HCT116 (cell line): ENCODE data around the gene AOPEP. TPM values are rescaled to one million over a fixed set of nuclear protein-coding genes. Genes with fewer than 3 reads are reported as not detected.

Experiments used
- ATAC-seq: fragments of 200-7000 bp; cut with Tn5 transposase; 2 replicates; pipeline ENCODE4 v1.9.1; 2020; ENCODE audit warnings: mild to moderate bottlenecking, moderate library complexity
- BruUV-seq: library from RNA; stranded (reverse); fragments of 400-500 nt; replicated peaks from 2 replicates; lab custom pipeline; 2021; lab: Mats Ljungman, UMichigan
- CTCF ChIA-PET: fragments of 300-600 bp; sonication (Branson Sonifier 250); formaldehyde crosslinking; loops from one replicate; lab custom pipeline; 2021; ENCODE audit warnings: antibody characterized with exemption; lab: Charles Lee
- POLR2A ChIA-PET: fragments of 300-600, 350-600 bp; sonication (Branson Sonifier 250); formaldehyde crosslinking; loops from one replicate; lab custom pipeline; 2021; ENCODE audit warnings: antibody characterized with exemption; lab: Charles Lee
- RAD21 ChIA-PET, 2 experiments: fragments of 300-600 bp; sonication (Branson Sonifier 250); formaldehyde crosslinking; loops; one replicate each; lab custom pipeline; 2023; ENCODE audit warnings: low total read pairs in 2 of 2; ENCODE audit not compliant: uncharacterized antibody in 2 of 2, unreplicated experiment in 2 of 2, low non-redundant PET in 1 of 2; lab: Charles Lee
- DNase-seq: peaks from one replicate; pipeline ENCODE4 v3.0.0-alpha.2; 2010; ENCODE audit warnings: low read depth, low spot score
- H2AFZ ChIP-seq: fragments of 200-600 bp; shearing (Covaris generic), sonication (generic); 2 replicates; pipeline ENCODE4 v1.6.1; 2017; ENCODE audit warnings: low read depth, mixed run types, mixed read lengths, antibody characterized with exemption, low read length; ENCODE audit not compliant: poor library complexity, severe bottlenecking
- H3K27ac ChIP-seq: 2 replicates; pipeline ENCODE4 v1.5.1; 2012; ENCODE audit warnings: low read depth, low read length
- H3K27me3 ChIP-seq: fragments of 200-600 bp; sonication (generic); 2 replicates; pipeline ENCODE4 v1.6.1; 2016; ENCODE audit warnings: mixed run types, low read length, mixed read lengths; ENCODE audit not compliant: insufficient read depth
- H3K36me3 ChIP-seq, 2 experiments: fragments of 200-500 bp in 1 of 2; fragments of 200-600 bp in 1 of 2; sonication (Bioruptor generic) in 1 of 2; sonication (generic) in 1 of 2; 2 replicates each; pipeline versions ENCODE4 v1.5.1 to v1.6.1; 2014 to 2016; ENCODE audit warnings: low read length in 2 of 2, inconsistent platforms in 1 of 2, mixed read lengths in 1 of 2, mixed run types in 1 of 2; ENCODE audit not compliant: insufficient read depth in 2 of 2, control insufficient read depth in 1 of 2
- H3K4me1 ChIP-seq, 2 experiments: fragments of 200-600 bp in 1 of 2; sonication (generic) in 1 of 2; 2 replicates each; pipeline versions ENCODE4 v1.5.1 to v1.6.1; 2012 to 2017; ENCODE audit warnings: low read length in 2 of 2, inconsistent platforms in 1 of 2, mild to moderate bottlenecking in 1 of 2, mixed read lengths in 1 of 2, mixed run types in 1 of 2, moderate library complexity in 1 of 2; ENCODE audit not compliant: insufficient read depth in 2 of 2, control insufficient read depth in 1 of 2
- H3K4me2 ChIP-seq: fragments of 200-600 bp; sonication (generic); 2 replicates; pipeline ENCODE4 v1.6.1; 2017; ENCODE audit warnings: mixed run types, low read length, mixed read lengths
- H3K4me3 ChIP-seq, 2 experiments: fragments of 200-600 bp in 1 of 2; sonication (generic) in 1 of 2; replicated peaks in 1 of 2; 2 replicates each; pipeline ENCODE4 v1.5.1; 2011 to 2016; ENCODE audit warnings: low read length in 2 of 2, control low read depth in 1 of 2, low read depth in 1 of 2, mild to moderate bottlenecking in 1 of 2, mixed read lengths in 1 of 2, mixed run types in 1 of 2
- H3K79me2 ChIP-seq: fragments of 200-600 bp; sonication (generic); 2 replicates; pipeline ENCODE4 v1.6.1; 2017; ENCODE audit warnings: mild to moderate bottlenecking, mixed run types, low read length, moderate library complexity, mixed read lengths; ENCODE audit not compliant: insufficient read depth
- H3K9ac ChIP-seq: fragments of 200-600 bp; sonication (generic); 2 replicates; pipeline ENCODE4 v1.6.1; 2016; ENCODE audit warnings: low read length, mixed read lengths
- H3K9me2 ChIP-seq: fragments of 200-600 bp; sonication (generic), shearing (Covaris generic); 2 replicates; pipeline ENCODE4 v1.6.1; 2017; ENCODE audit warnings: mixed run types, mild to moderate bottlenecking, moderate library complexity; ENCODE audit not compliant: insufficient read depth
- H3K9me3 ChIP-seq, 2 experiments: fragments of 200-500 bp in 1 of 2; fragments of 200-600 bp in 1 of 2; sonication (Bioruptor generic) in 1 of 2; sonication (generic) in 1 of 2; 2 replicates each; pipeline ENCODE4 v1.6.1; 2014 to 2017; ENCODE audit warnings: low read length in 2 of 2, mixed read lengths in 2 of 2, inconsistent platforms in 1 of 2, low read depth in 1 of 2, mild to moderate bottlenecking in 1 of 2, mixed run types in 1 of 2, moderate library complexity in 1 of 2; ENCODE audit not compliant: control insufficient read depth in 1 of 2, insufficient read depth in 1 of 2
- H4K20me1 ChIP-seq: fragments of 200-600 bp; sonication (generic), shearing (Covaris generic); 2 replicates; pipeline ENCODE4 v1.6.1; 2017; ENCODE audit warnings: mixed run types, mild to moderate bottlenecking, moderate library complexity; ENCODE audit not compliant: insufficient read depth
- CBX3 ChIP-seq: IDR thresholded peaks from 2 replicates; pipeline ENCODE4 v1.6.1; 2012; ENCODE audit warnings: low read depth
- EGR1 ChIP-seq: IDR thresholded peaks from 2 replicates; pipeline ENCODE4 v1.6.1; 2012; ENCODE audit warnings: low read depth
- EZH2 ChIP-seq: fragments of 200-600 bp; sonication (generic); IDR thresholded peaks from 2 replicates; pipeline ENCODE4 v1.6.1; 2017; ENCODE audit warnings: antibody characterized with exemption, mixed run types
- EZH2phosphoT487 ChIP-seq: fragments of 200-600 bp; IDR thresholded peaks from 2 replicates; pipeline ENCODE4 v1.6.1; 2018; ENCODE audit warnings: antibody characterized with exemption, borderline replicate concordance
- FOSL1 ChIP-seq: IDR thresholded peaks from 2 replicates; pipeline ENCODE4 v1.6.1; 2012; ENCODE audit warnings: low read depth
- POLR2A ChIP-seq: IDR thresholded peaks from 2 replicates; pipeline ENCODE4 v1.7.0; 2011; ENCODE audit warnings: borderline replicate concordance; ENCODE audit not compliant: insufficient read depth, insufficient read length; ENCODE audit errors: extremely low read depth
- RAD21 ChIP-seq: IDR thresholded peaks from 2 replicates; pipeline ENCODE4 v1.6.1; 2012; ENCODE audit warnings: low read depth, mild to moderate bottlenecking
- SIN3A ChIP-seq: IDR thresholded peaks from 2 replicates; pipeline ENCODE4 v1.6.1; 2012; ENCODE audit warnings: low read depth
- SP1 ChIP-seq: IDR thresholded peaks from 2 replicates; pipeline ENCODE4 v1.6.1; 2012; ENCODE audit warnings: low read depth
- SRF ChIP-seq: IDR thresholded peaks from 2 replicates; pipeline ENCODE4 v1.6.1; 2012; ENCODE audit warnings: low read depth
- TCF7L2 ChIP-seq: IDR thresholded peaks from 2 replicates; pipeline ENCODE4 v1.7.0; 2011; ENCODE audit warnings: borderline replicate concordance, inconsistent platforms; ENCODE audit not compliant: insufficient read depth, insufficient read length; ENCODE audit errors: extremely low read depth
- YY1 ChIP-seq: IDR thresholded peaks from 2 replicates; pipeline ENCODE4 v1.6.1; 2011; ENCODE audit warnings: low read length, low read depth, moderate library complexity, mild to moderate bottlenecking; ENCODE audit not compliant: insufficient replicate concordance; ENCODE audit errors: extremely low read depth
- ZNF274 ChIP-seq: fragments of 200-500 bp; sonication (Bioruptor generic); IDR thresholded peaks from 2 replicates; pipeline ENCODE4 v1.6.1; 2014; ENCODE audit warnings: mild to moderate bottlenecking, low read depth, low read length, inconsistent platforms
- intact Hi-C: fragments of 100-400 bp; cut with micrococcal nuclease; formaldehyde crosslinking; loops from 2 replicates; pipeline ENCODE4 v1.10.0; 2022
- total RNA-seq: library from RNA; stranded (reverse); gene quantifications from one replicate; pipeline ENCODE4 v1.2.1, GENCODE V29; 2021; ENCODE audit not compliant: unreplicated experiment
- TF ChIP-seq, protein P1 (sequence below): IDR thresholded peaks from 2 replicates; pipeline ENCODE4 v1.6.1; 2012; ENCODE audit warnings: low read depth
- TF ChIP-seq, protein P2 (sequence below), 3 experiments: fragments of 200-600 bp in 1 of 3; sonication (generic) in 1 of 3; IDR thresholded peaks in 2 of 3; conservative IDR thresholded peaks in 1 of 3; 2 replicates each; pipeline ENCODE4 v1.5.1; 2012 to 2017; ENCODE audit warnings: low read depth in 2 of 3, low read length in 2 of 3, antibody characterized with exemption in 1 of 3, borderline replicate concordance in 1 of 3, control low read depth in 1 of 3, mild to moderate bottlenecking in 1 of 3, mixed read lengths in 1 of 3, mixed run types in 1 of 3, moderate library complexity in 1 of 3; ENCODE audit not compliant: insufficient read depth in 1 of 3
- TF ChIP-seq, protein P3 (sequence below): IDR thresholded peaks from 2 replicates; pipeline ENCODE4 v1.6.1; 2012
- TF ChIP-seq, protein P4 (sequence below): IDR thresholded peaks from 2 replicates; pipeline ENCODE4 v1.6.1; 2012

The AOPEP gene
- total RNA-seq, 1 experiment from 2014 or later: 15.1 TPM

DNA sequence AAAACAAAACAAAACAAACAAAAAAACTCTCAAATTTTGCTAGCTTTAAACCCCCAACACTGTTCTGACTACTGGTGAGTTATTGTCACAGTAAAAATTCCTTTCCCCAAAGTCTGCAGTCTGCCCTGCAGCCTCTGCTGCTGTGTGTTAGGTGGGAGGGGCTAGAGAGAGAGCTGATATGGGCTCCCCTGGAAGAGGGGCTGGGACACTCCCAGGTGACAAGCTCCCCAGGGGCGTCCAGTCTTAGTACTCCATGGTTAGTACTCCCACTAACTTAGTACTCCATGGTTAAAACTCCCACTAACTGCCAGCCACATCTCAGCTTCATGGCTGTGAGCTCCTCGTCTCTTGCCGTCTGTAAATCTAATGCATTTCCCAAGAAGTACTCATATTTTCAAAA is 399.2 kb downstream of the AOPEP start (continued):
- TF ChIP-seq, protein P1, sequence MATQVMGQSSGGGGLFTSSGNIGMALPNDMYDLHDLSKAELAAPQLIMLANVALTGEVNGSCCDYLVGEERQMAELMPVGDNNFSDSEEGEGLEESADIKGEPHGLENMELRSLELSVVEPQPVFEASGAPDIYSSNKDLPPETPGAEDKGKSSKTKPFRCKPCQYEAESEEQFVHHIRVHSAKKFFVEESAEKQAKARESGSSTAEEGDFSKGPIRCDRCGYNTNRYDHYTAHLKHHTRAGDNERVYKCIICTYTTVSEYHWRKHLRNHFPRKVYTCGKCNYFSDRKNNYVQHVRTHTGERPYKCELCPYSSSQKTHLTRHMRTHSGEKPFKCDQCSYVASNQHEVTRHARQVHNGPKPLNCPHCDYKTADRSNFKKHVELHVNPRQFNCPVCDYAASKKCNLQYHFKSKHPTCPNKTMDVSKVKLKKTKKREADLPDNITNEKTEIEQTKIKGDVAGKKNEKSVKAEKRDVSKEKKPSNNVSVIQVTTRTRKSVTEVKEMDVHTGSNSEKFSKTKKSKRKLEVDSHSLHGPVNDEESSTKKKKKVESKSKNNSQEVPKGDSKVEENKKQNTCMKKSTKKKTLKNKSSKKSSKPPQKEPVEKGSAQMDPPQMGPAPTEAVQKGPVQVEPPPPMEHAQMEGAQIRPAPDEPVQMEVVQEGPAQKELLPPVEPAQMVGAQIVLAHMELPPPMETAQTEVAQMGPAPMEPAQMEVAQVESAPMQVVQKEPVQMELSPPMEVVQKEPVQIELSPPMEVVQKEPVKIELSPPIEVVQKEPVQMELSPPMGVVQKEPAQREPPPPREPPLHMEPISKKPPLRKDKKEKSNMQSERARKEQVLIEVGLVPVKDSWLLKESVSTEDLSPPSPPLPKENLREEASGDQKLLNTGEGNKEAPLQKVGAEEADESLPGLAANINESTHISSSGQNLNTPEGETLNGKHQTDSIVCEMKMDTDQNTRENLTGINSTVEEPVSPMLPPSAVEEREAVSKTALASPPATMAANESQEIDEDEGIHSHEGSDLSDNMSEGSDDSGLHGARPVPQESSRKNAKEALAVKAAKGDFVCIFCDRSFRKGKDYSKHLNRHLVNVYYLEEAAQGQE: no peak
- no peak for TF ChIP-seq EGR1
- TF ChIP-seq EZH2: no peak
- no peak for TF ChIP-seq SP1

DNA sequence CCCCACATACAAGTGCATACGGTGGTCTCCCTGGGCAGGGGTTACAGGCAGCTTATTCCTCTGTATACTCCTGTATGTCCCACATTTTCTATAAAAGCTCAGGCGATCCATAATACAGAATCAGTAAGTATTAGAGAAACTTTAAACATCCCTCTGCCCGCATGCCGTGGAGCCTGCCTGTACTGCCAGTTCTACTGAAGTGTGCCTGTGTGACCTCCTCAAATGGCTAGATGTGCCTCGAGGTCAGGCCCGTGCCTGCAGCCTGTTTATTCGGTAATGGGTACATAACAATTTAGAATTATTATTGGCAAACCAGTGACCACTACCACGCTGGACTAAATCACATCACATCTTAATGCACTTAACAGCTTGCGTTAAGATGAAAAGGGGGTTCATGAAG is 400.2 kb downstream of the AOPEP start:
- H3K79me2 ChIP-seq: no peaks in the 10 kb centered on the region
- no peaks in the 10 kb centered on the region for H3K9me2 ChIP-seq
- no peak overlapping the region for H3K4me2 ChIP-seq
- H3K9me3 ChIP-seq: no peaks in the 10 kb centered on the region
- H3K9ac ChIP-seq: no peak overlapping the region
- TF ChIP-seq SP1 (no peak), YY1 (no peak), EGR1 (no peak), SIN3A (no peak), EZH2 (no peak), ZNF274 (no peak), CBX3 (no peak), SRF (no peak), EZH2phosphoT487 (no peak), FOSL1 (no peak), RAD21 (no peak), TCF7L2 (no peak), POLR2A (no peak)
- TF ChIP-seq, protein P2, sequence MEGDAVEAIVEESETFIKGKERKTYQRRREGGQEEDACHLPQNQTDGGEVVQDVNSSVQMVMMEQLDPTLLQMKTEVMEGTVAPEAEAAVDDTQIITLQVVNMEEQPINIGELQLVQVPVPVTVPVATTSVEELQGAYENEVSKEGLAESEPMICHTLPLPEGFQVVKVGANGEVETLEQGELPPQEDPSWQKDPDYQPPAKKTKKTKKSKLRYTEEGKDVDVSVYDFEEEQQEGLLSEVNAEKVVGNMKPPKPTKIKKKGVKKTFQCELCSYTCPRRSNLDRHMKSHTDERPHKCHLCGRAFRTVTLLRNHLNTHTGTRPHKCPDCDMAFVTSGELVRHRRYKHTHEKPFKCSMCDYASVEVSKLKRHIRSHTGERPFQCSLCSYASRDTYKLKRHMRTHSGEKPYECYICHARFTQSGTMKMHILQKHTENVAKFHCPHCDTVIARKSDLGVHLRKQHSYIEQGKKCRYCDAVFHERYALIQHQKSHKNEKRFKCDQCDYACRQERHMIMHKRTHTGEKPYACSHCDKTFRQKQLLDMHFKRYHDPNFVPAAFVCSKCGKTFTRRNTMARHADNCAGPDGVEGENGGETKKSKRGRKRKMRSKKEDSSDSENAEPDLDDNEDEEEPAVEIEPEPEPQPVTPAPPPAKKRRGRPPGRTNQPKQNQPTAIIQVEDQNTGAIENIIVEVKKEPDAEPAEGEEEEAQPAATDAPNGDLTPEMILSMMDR (IDR thresholded peaks at IDR 0.05 in 2 of 3, conservative IDR thresholded peaks at IDR 0.05 in 1 of 3; ENCODE audit: borderline replicate concordance in 1 of 3, insufficient read depth in 1 of 3, low read depth in 2 of 3, low read length in 2 of 3): no peak
- TF ChIP-seq, protein P3, sequence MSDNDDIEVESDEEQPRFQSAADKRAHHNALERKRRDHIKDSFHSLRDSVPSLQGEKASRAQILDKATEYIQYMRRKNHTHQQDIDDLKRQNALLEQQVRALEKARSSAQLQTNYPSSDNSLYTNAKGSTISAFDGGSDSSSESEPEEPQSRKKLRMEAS: no peak
- TF ChIP-seq, protein P4, sequence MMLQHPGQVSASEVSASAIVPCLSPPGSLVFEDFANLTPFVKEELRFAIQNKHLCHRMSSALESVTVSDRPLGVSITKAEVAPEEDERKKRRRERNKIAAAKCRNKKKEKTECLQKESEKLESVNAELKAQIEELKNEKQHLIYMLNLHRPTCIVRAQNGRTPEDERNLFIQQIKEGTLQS: no peak
- TF ChIP-seq, all 23 proteins: peak for 0
- DNase-seq (no peak), ATAC-seq (no peak)
- H2AFZ ChIP-seq: no peak overlapping the region
- no peak overlapping the region for H3K27ac ChIP-seq
- H3K27me3 ChIP-seq: no peaks in the 10 kb centered on the region
- BruUV-seq: no TSS peak
- intact Hi-C loops: loop anchor here (1.0 kb wide), 2 partner anchors 445 to 458 kb away; no protein-coding TSS in a partner anchor
- H4K20me1 ChIP-seq: no peaks in the 10 kb centered on the region
- no peaks in the 10 kb centered on the region for H3K36me3 ChIP-seq
- ChIA-PET CTCF (interaction anchor here (1.0 to 8.1 kb wide), 8 partner anchors 8 to 445 kb away, joined by 3 to 158 read pairs (median 6); no protein-coding TSS in a partner anchor), POLR2A (no interaction called here), RAD21 (interaction anchor here (1.8 to 2.4 kb wide), 2 partner anchors 445 to 458 kb away, joined by 9 to 14 read pairs; no protein-coding TSS in a partner anchor)
- no peaks in the 10 kb centered on the region for H3K4me1 ChIP-seq
- no peak overlapping the region for H3K4me3 ChIP-seq
